GM19467 (cell line): ENCODE results near the gene OARD1.
"Not testable (repeated sequence)": the region's sequence is repeated elsewhere in the genome, so short reads cannot be mapped to it uniquely, and the experiment has no call there.

Experiments
- ATAC-seq: cut with Tn5 transposase; IDR thresholded peaks from one replicate; pipeline ENCODE4 v1.9.1; 2021; ENCODE audit warnings: mild to moderate bottlenecking, moderate library complexity; ENCODE audit not compliant: unreplicated experiment

Gene OARD1

DNA sequence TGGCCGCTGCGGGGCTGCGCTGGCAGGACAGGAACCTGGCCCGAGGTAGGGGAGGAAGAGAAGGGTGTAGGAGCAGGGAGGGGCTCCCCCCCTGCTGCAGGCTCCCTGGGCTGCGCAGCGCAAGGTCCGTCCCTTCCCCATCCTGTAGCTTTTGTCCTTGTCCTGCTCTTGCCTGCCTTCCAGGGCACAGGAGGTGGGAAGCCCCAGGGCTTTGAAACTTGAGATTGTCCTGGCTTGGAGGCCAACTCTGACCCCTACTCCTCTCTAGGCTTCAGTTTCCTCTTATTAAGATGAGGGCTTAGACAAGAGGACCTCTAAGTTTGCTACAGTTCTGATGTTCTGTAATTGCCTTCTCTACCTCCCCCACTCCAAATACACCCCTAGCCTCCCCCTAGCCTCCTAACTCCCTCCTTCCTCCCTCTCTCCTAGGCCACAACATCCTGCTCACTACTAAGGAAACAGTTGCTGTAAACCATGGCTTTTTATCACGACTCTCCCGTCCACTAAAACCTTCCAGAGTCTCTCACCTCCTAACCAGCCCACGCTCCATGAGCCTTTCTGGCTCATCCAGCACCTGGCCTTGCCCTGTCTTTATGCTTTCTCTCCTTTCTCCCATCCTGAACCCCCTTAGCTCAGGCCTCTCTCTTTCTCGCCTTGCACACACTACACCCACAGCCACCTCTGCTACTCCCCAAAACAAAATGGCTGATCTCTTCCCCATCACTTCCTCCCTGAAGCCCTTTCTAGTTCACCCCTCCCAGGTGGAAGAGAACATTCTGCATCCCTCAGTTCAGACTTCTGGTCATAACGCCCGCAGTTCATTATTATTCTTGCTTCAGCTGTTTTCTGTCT lies 43.4 kb downstream of the OARD1 start:
- peak; percentile 16 for ATAC-seq

GRCh38 chr6:41027799-41028560 lies 44.2 kb downstream of the OARD1 start:
- ATAC-seq = peak; percentile 81

GRCh38 chr6:41027241-41027640 lies 44.9 kb downstream of the OARD1 start:
- ATAC-seq = no peak

DNA sequence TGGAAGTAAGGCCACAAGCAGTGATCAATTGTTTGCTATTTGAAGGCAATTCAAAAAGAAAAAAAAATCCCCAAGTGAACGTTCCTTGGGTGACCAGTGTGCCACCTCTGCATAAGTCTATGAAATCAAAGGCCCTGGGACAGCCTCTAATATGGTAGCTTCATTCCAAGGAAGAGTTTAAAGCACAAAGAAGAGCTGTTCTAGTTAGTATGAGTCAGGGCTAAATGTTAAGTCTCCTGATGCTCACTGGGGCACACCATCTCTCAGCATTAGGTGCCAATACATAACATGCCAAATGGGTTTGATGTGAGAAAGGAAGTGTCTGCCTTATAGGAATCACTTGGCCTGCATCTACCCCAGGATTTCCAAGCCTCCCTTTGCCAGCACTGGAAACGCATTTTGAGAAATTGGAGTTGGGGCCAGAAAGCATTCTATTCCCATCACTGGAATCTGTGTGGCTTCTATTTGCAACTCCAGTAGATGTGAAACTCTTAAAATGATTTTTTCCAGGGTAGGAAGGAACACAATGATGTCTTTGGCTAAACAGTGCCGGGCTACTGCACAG lies 46.1 kb downstream of the OARD1 start:
- no peak for ATAC-seq

DNA sequence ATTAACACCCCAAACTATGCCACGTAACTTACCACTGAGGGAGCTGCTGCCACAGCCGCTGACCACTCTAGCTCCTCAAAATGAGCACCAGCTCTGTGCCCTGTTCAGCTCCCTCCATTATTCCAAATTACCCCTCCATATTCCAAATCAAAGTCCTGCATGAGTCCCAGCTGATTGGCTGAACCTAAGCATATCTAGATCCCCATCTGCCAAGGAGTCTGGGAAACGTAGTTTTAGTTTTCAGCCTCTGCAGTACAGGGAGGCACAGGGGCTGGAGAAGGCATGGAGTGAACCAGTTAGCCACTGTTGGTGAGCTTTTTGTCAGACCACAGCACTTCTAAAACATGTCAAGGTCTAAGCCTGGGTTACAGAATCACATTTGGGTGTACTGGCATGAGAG lies 49.0 kb downstream of the OARD1 start:
- no peak for ATAC-seq

- no peak for ATAC-seq
Measured at GRCh38 chr6:41022294-41022693, 49.9 kb downstream of the OARD1 start.

DNA sequence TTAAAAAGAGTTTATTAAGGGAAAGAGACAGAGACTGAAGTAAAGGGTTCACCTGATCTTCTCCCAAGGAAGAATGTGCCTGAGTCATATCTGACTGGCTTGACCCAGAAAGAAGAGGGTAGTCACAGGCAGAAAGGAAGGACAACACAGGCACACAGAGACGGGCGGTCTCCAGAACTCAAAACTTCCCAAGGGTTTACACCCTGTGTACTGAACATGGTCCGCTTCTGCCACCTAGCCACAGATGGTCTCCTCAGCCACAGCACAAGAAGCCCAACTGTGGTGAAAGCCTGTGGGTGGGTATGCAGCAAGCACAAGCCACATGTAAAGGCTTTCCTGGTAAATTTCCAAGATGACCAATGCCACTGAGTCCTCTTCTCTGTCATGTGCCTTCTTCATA lies 50.3 kb downstream of the OARD1 start:
- no peak for ATAC-seq

- ATAC-seq = no peak
Measured at GRCh38 chr6:41017663-41018062, 54.5 kb downstream of the OARD1 start.

GRCh38 chr6:41015860-41016259 lies 56.3 kb downstream of the OARD1 start:
- not testable (repeated sequence) for ATAC-seq

- no peak for ATAC-seq
Measured at GRCh38 chr6:41014780-41015179, 57.4 kb downstream of the OARD1 start.
